Measurements from ENCODE around the gene NDUFB10.

The NDUFB10 gene

GRCh38 chr16:1912215-1912543, 47.2 kb upstream of the NDUFB10 start:
- no peak for DNase-seq (ENCODE audit: low read depth in 1 of 2, low spot score in 1 of 2)
- Histone ChIP-seq H3K4me3 (replicated peaks; ENCODE audit: insufficient read depth, low read length) (no peak overlapping the region), H3K27me3 (ENCODE audit: insufficient read depth, poor library complexity, severe bottlenecking) (peaks cover 43% of the 10 kb centered on the region), H3K27ac (replicated peaks) (no peak overlapping the region)
- TF ChIP-seq SPI1 (IDR thresholded peaks at IDR 0.05; ENCODE audit: borderline replicate concordance, low read depth) (no peak), CTCF (IDR thresholded peaks at IDR 0.05; ENCODE audit: insufficient read depth, low read length) (no peak), GABPA (IDR thresholded peaks at IDR 0.05; ENCODE audit: low read depth) (no peak), REST (IDR thresholded peaks at IDR 0.05; ENCODE audit: insufficient replicate concordance, low read depth) (no peak), POLR2AphosphoS5 (IDR thresholded peaks at IDR 0.05; ENCODE audit: low read depth) (no peak)

GRCh38 chr16:1913327-1914083, 45.8 kb upstream of the NDUFB10 start:
- Histone ChIP-seq H3K4me3 (replicated peaks; ENCODE audit: insufficient read depth, low read length) (no peak overlapping the region), H3K27ac (replicated peaks) (no peak overlapping the region), H3K27me3 (ENCODE audit: insufficient read depth, poor library complexity, severe bottlenecking) (peaks cover 39% of the 10 kb centered on the region)
- TF ChIP-seq POLR2AphosphoS5 (IDR thresholded peaks at IDR 0.05; ENCODE audit: low read depth) (no peak), SPI1 (IDR thresholded peaks at IDR 0.05; ENCODE audit: borderline replicate concordance, low read depth) (no peak), REST (IDR thresholded peaks at IDR 0.05; ENCODE audit: insufficient replicate concordance, low read depth) (no peak), CTCF (IDR thresholded peaks at IDR 0.05; ENCODE audit: insufficient read depth, low read length) (no peak)
- no peak for DNase-seq (ENCODE audit: low read depth in 1 of 2, low spot score in 1 of 2)

DNA sequence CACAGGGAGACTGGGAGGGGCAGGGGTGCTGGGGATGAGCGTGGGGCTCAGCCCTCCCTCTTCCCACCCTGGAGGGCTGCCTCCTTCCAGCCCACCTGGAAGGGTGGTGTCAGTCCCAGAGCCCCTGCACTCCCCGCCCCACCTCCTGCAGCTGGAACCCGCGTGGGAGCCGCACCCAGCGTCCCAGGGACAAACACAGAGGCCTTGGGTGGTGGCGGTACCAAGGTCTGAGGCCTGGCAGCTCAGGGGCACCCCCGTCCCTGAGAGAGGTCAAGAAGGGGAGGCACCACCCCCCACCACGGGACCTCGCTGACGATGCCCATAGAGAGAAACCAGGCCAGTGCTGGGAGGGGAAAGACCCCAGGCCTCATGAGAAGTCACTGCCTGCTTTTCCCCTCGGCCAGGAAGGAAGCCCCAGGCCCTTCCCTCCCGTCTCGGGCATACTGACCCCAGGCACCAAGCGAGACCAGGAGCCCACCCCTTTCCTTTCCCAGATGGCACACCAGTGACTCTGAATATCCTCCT, 45.2 kb upstream of the NDUFB10 start:
- TF ChIP-seq SPI1 (IDR thresholded peaks at IDR 0.05; ENCODE audit: borderline replicate concordance, low read depth) (no peak), REST (IDR thresholded peaks at IDR 0.05; ENCODE audit: insufficient replicate concordance, low read depth) (no peak), POLR2AphosphoS5 (IDR thresholded peaks at IDR 0.05; ENCODE audit: low read depth) (no peak), CTCF (IDR thresholded peaks at IDR 0.05; ENCODE audit: insufficient read depth, low read length) (no peak), GABPA (IDR thresholded peaks at IDR 0.05; ENCODE audit: low read depth) (no peak)
- DNase-seq (ENCODE audit: low read depth in 1 of 2, low spot score in 1 of 2): no peak
- Histone ChIP-seq H3K4me3 (replicated peaks; ENCODE audit: insufficient read depth, low read length) (no peak overlapping the region), H3K27ac (replicated peaks) (no peak overlapping the region), H3K27me3 (ENCODE audit: insufficient read depth, poor library complexity, severe bottlenecking) (peaks cover 39% of the 10 kb centered on the region)
